ENCODE measurements around the gene VWA8. TPM values are rescaled to one million over a fixed set of nuclear protein-coding genes. Genes with fewer than 3 reads are reported as not detected.
A peak's percentile ranks its signal among the peaks of the same experiment; 100 is the strongest.

The VWA8 gene
- total and polyA plus RNA-seq, 2 of the 13 experiments (the other 11 are each of a cell fraction or from before 2014, with no cell fraction given) = 9.1 to 17.3 TPM

- TF ChIP-seq HNRNPL (IDR thresholded peaks at IDR 0.05; ENCODE audit: low read depth, low read length) = no peak
- TF ChIP-seq, protein P1, sequence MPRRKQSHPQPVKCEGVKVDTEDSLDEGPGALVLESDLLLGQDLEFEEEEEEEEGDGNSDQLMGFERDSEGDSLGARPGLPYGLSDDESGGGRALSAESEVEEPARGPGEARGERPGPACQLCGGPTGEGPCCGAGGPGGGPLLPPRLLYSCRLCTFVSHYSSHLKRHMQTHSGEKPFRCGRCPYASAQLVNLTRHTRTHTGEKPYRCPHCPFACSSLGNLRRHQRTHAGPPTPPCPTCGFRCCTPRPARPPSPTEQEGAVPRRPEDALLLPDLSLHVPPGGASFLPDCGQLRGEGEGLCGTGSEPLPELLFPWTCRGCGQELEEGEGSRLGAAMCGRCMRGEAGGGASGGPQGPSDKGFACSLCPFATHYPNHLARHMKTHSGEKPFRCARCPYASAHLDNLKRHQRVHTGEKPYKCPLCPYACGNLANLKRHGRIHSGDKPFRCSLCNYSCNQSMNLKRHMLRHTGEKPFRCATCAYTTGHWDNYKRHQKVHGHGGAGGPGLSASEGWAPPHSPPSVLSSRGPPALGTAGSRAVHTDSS (CRISPR knock-in tag; conservative IDR thresholded peaks at IDR 0.05) = no peak
- no peak for TF ChIP-seq BRCA1 (CRISPR knock-in tag; IDR thresholded peaks at IDR 0.05)
- TF ChIP-seq TIGD3 (CRISPR knock-in tag; IDR thresholded peaks at IDR 0.05; ENCODE audit: borderline replicate concordance) = no peak
- TF ChIP-seq SKIL (CRISPR knock-in tag; IDR thresholded peaks at IDR 0.05; ENCODE audit: borderline replicate concordance) = no peak
- no peak for TF ChIP-seq ARNTL (CRISPR knock-in tag; IDR thresholded peaks at IDR 0.05)
- no peak for TF ChIP-seq ZNF577 (CRISPR knock-in tag; IDR thresholded peaks at IDR 0.05; ENCODE audit: borderline replicate concordance, low read depth)
- TF ChIP-seq, protein P2, sequence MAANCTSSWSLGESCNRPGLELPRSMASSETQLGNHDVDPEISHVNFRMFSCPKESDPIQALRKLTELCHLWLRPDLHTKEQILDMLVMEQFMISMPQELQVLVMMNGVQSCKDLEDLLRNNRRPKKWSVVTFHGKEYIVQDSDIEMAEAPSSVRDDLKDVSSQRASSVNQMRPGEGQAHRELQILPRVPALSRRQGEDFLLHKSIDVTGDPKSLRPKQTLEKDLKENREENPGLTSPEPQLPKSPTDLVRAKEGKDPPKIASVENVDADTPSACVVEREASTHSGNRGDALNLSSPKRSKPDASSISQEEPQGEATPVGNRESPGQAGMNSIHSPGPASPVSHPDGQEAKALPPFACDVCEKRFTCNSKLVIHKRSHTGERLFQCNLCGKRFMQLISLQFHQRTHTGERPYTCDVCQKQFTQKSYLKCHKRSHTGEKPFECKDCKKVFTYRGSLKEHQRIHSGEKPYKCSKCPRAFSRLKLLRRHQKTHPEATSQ (CRISPR knock-in tag; IDR thresholded peaks at IDR 0.05; ENCODE audit: borderline replicate concordance) = no peak
- TF ChIP-seq ZFP1 (CRISPR knock-in tag; IDR thresholded peaks at IDR 0.05) = no peak
- no peak for TF ChIP-seq LCORL (IDR thresholded peaks at IDR 0.05)
- no peak for TF ChIP-seq LCORL (CRISPR knock-in tag; IDR thresholded peaks at IDR 0.05)
- TF ChIP-seq PHF20 (CRISPR knock-in tag; IDR thresholded peaks at IDR 0.05) = no peak
- TF ChIP-seq ZBTB46 (CRISPR knock-in tag; IDR thresholded peaks at IDR 0.05; ENCODE audit: borderline replicate concordance) = no peak
- TF ChIP-seq HINFP (CRISPR knock-in tag; IDR thresholded peaks at IDR 0.05; ENCODE audit: low read depth) = no peak
- TF ChIP-seq ZFYVE20 (CRISPR knock-in tag; IDR thresholded peaks at IDR 0.05; ENCODE audit: borderline replicate concordance, low read depth) = no peak
- TF ChIP-seq AKAP8 (CRISPR knock-in tag; IDR thresholded peaks at IDR 0.05) = no peak
- TF ChIP-seq NCOA1 (CRISPR knock-in tag; IDR thresholded peaks at IDR 0.05) = no peak
- TF ChIP-seq ZNF660 (CRISPR knock-in tag; IDR thresholded peaks at IDR 0.05; ENCODE audit: borderline replicate concordance, low read depth) = no peak
- no peak for TF ChIP-seq HOXA9 (CRISPR knock-in tag; IDR thresholded peaks at IDR 0.05; ENCODE audit: borderline replicate concordance)
- no peak for TF ChIP-seq ZNF350 (CRISPR knock-in tag; IDR thresholded peaks at IDR 0.05; ENCODE audit: borderline replicate concordance, low read depth)
- peak; percentile 77 for TF ChIP-seq SKI (IDR thresholded peaks at IDR 0.05; ENCODE audit: partially characterized antibody)
Observed at GRCh38 chr13:41606646-41607045, 354.3 kb downstream of the VWA8 start (continued).
